Body of pancreas (tissue), 4 donors: ENCODE data around the gene ALDOC. TPM values are rescaled to one million over a fixed set of nuclear protein-coding genes. Genes with fewer than 3 reads are reported as not detected.

Experiments
- ATAC-seq: fragments of 150-250 bp; one replicate; pipeline ENCODE4 v1.9.1; 2016
- DNase-seq, 4 donors: peaks; one replicate each; pipeline ENCODE4 v3.0.0-alpha.2; 2019
- H3K27ac ChIP-seq, 4 donors: fragments of 200-600 bp; sonication (generic); 1 replicate in 3 of 4; 2 replicates in 1 of 4; pipeline versions ENCODE4 v1.5.1 to v1.6.1; 2016 to 2019; ENCODE audit warnings: mild to moderate bottlenecking in 1 of 4, mixed read lengths in 1 of 4, moderate library complexity in 1 of 4
- H3K27me3 ChIP-seq, 2 donors: fragments of 200-600 bp; sonication (generic); one replicate each; pipeline ENCODE4 v1.6.0; 2016; ENCODE audit warnings: mild to moderate bottlenecking in 1 of 2
- H3K36me3 ChIP-seq, 2 donors: fragments of 200-600 bp; sonication (generic); replicated peaks in 1 of 2; 2 replicates each; pipeline ENCODE4 v1.5.1; 2016; ENCODE audit warnings: low read depth in 2 of 2; ENCODE audit not compliant: insufficient read depth in 1 of 2
- H3K4me1 ChIP-seq: fragments of 200-600 bp; sonication (generic); one replicate; pipeline ENCODE4 v1.6.0; 2016
- H3K4me3 ChIP-seq, 2 donors: fragments of 200-600 bp; sonication (generic); 1 replicate in 1 of 2; 2 replicates in 1 of 2; pipeline ENCODE4 v1.5.1; 2016 to 2019
- H3K9me3 ChIP-seq, 3 donors: fragments of 200-600 bp; sonication (generic); 1 replicate in 2 of 3; 2 replicates in 1 of 3; pipeline ENCODE4 v1.5.1; 2016
- CTCF ChIP-seq, 7 experiments: fragments of 450-650 bp in 4 of 7; fragments of 200-600 bp in 3 of 7; sonication (generic) in 3 of 7; IDR thresholded peaks; one replicate each; pipeline ENCODE4 v1.5.1; 2016 to 2019; ENCODE audit warnings: antibody characterized with exemption in 7 of 7
- POLR2A ChIP-seq, 3 donors: fragments of 450-650 bp; IDR thresholded peaks; one replicate each; pipeline ENCODE4 v1.6.1; 2016; ENCODE audit warnings: antibody characterized with exemption in 3 of 3, mild to moderate bottlenecking in 2 of 3
- WGBS, 2 donors: methylation state at CpG; one replicate each; pipeline ENCODE4 v1.1.5; 2017; 5-methylcytosine and 5-hydroxymethylcytosine counted together
- intact Hi-C: fragments of 100-400 bp; cut with DNase I; formaldehyde crosslinking; loops from one replicate; pipeline ENCODE4 v1.15.1; 2023
- total RNA-seq, 2 donors: library from RNA; depleted of rRNA; stranded (reverse); fragments of >200 nt; gene quantifications; one replicate each; pipeline ENCODE4 v1.1.0, GENCODE V29; 2016

ALDOC gene
- total RNA-seq, 2 donors from 2014 or later = 2.9 to 25.1 TPM

GRCh38 chr17:28585851-28586250 lies 9.2 kb upstream of the ALDOC start:
- Histone ChIP-seq H3K27me3 (no peaks in the 10 kb centered on the region), H3K36me3 (no peaks in the 10 kb centered on the region), H3K27ac (no peak overlapping the region), H3K9me3 (no peaks in the 10 kb centered on the region), H3K4me1 (no peaks in the 10 kb centered on the region), H3K4me3 (no peak overlapping the region)
- TF ChIP-seq CTCF (IDR thresholded peaks at IDR 0.05) = no peak
- no peak for TF ChIP-seq POLR2A (IDR thresholded peaks at IDR 0.05)
- ATAC-seq (no peak), DNase-seq (no peak)
- 90 to 98% methylated on average over 3 of the region's 3 CpGs for WGBS, 2 donors
- intact Hi-C loops = no loop called here

- DNase-seq (no peak), ATAC-seq (no peak)
- Histone ChIP-seq H3K27ac (no peak overlapping the region), H3K4me1 (no peaks in the 10 kb centered on the region), H3K36me3 (no peaks in the 10 kb centered on the region), H3K27me3 (no peaks in the 10 kb centered on the region), H3K4me3 (no peak overlapping the region), H3K9me3 (no peaks in the 10 kb centered on the region)
- TF ChIP-seq CTCF (IDR thresholded peaks at IDR 0.05) (no peak), POLR2A (IDR thresholded peaks at IDR 0.05) (no peak)
- intact Hi-C loops = no loop called here
- 64 to 74% methylated on average over 3 of the region's 3 CpGs for WGBS, 2 donors
These were observed 7.7 kb upstream of the ALDOC start for GRCh38 chr17:28584434-28584833.

GRCh38 chr17:28582513-28582912 lies 5.8 kb upstream of the ALDOC start:
- no peaks in the 10 kb centered on the region for H3K9me3 ChIP-seq
- no peak for TF ChIP-seq POLR2A (IDR thresholded peaks at IDR 0.05)
- no peak for TF ChIP-seq CTCF (IDR thresholded peaks at IDR 0.05)
- H3K27ac ChIP-seq = no peak overlapping the region
- no peaks in the 10 kb centered on the region for H3K27me3 ChIP-seq
- ATAC-seq = no peak
- H3K4me1 ChIP-seq = peaks cover under 1% of the 10 kb centered on the region
- no peak overlapping the region for H3K4me3 ChIP-seq
- intact Hi-C loops = no loop called here
- H3K36me3 ChIP-seq = no peaks in the 10 kb centered on the region
- WGBS, 2 donors = 98 to 99% methylated on average over 2 of the region's 2 CpGs
- DNase-seq = no peak

- intact Hi-C loops = no loop called here
- TF ChIP-seq CTCF (IDR thresholded peaks at IDR 0.05) (no peak), POLR2A (IDR thresholded peaks at IDR 0.05) (no peak)
- no peak for ATAC-seq
These were observed 4.3 kb upstream of the ALDOC start for GRCh38 chr17:28580959-28581358.

GRCh38 chr17:28579526-28579925 lies 2.8 kb upstream of the ALDOC start:
- TF ChIP-seq POLR2A (IDR thresholded peaks at IDR 0.05) (no peak), CTCF (IDR thresholded peaks at IDR 0.05) (no peak)
- H3K27me3 ChIP-seq = no peaks in the 10 kb centered on the region
- ATAC-seq = no peak
- 82 to 94% methylated on average over 4 of the region's 4 CpGs for WGBS, 2 donors
- H3K9me3 ChIP-seq = no peaks in the 10 kb centered on the region
- no peaks in the 10 kb centered on the region for H3K36me3 ChIP-seq
- intact Hi-C loops = no loop called here
- peaks cover 10% of the 10 kb centered on the region for H3K4me1 ChIP-seq
- H3K27ac ChIP-seq = no peak overlapping the region
- H3K4me3 ChIP-seq = no peak overlapping the region
- no peak for DNase-seq

More at GRCh38 chr17:28580959-28581358, 4.3 kb upstream of the ALDOC start:
- no peak for DNase-seq
- no peaks in the 10 kb centered on the region for H3K36me3 ChIP-seq
- no peaks in the 10 kb centered on the region for H3K9me3 ChIP-seq
- no peak overlapping the region for H3K27ac ChIP-seq
- WGBS, 2 donors = 96 to 97% methylated on average over 3 of the region's 3 CpGs
- no peaks in the 10 kb centered on the region for H3K27me3 ChIP-seq
- no peak overlapping the region for H3K4me3 ChIP-seq
- H3K4me1 ChIP-seq = peaks cover 10% of the 10 kb centered on the region
